ENCODE results near the gene COL4A4.
A peak's percentile ranks its signal among the peaks of the same experiment; 100 is the strongest.

Gene COL4A4

GRCh38 chr2:227033471-227034148 is 130.4 kb downstream of the COL4A4 start:
- ChIA-PET POLR2A (no interaction called here), CTCF (interaction anchor here (0.6 to 3.6 kb wide), 17 partner anchors 9 to 1952 kb away, joined by 3 to 23 read pairs (median 4); no protein-coding TSS in a partner anchor)
- no peak overlapping the region for H3K27ac ChIP-seq (ENCODE audit: extremely low read depth, low read depth, low read length)

GRCh38 chr2:227031379-227031778 is 132.6 kb downstream of the COL4A4 start:
- Histone ChIP-seq H3K4me3 (ENCODE audit: low read depth, low read length) (no peak overlapping the region), H3K27ac (ENCODE audit: extremely low read depth, low read depth, low read length) (no peak overlapping the region), H3K4me1 (ENCODE audit: control insufficient read depth, insufficient read depth, low read length) (no peaks in the 10 kb centered on the region), H3K9me3 (ENCODE audit: control insufficient read depth, insufficient read depth, low read depth, low read length) (no peaks in the 10 kb centered on the region), H3K36me3 (ENCODE audit: control insufficient read depth in 2 of 2, insufficient read depth in 1 of 2, low read length in 2 of 2) (no peaks in the 10 kb centered on the region)
- CTCF ChIA-PET: interaction anchor here (3.6 kb wide), 1 partner anchor 12 kb away, joined by 23 read pairs; no protein-coding TSS in a partner anchor
- POLR2A ChIA-PET: no interaction called here
- TF ChIP-seq ZNF561 (tag by site-specific recombination; IDR thresholded peaks at IDR 0.05; ENCODE audit: borderline replicate concordance) (no peak), ZBTB21 (tag by site-specific recombination; IDR thresholded peaks at IDR 0.05) (no peak), REST (tag by site-specific recombination; IDR thresholded peaks at IDR 0.05) (no peak), ZSCAN16 (tag by site-specific recombination; IDR thresholded peaks at IDR 0.05) (no peak), ZSCAN5A (tag by site-specific recombination; IDR thresholded peaks at IDR 0.05) (no peak), ZNF776 (tag by site-specific recombination; IDR thresholded peaks at IDR 0.05; ENCODE audit: borderline replicate concordance) (no peak), EGR2 (tag by site-specific recombination; IDR thresholded peaks at IDR 0.05; ENCODE audit: low read depth) (no peak)

More at GRCh38 chr2:227033471-227034148, 130.4 kb downstream of the COL4A4 start:
- Histone ChIP-seq H3K36me3 (ENCODE audit: control insufficient read depth in 2 of 2, insufficient read depth in 1 of 2, low read length in 2 of 2) (no peaks in the 10 kb centered on the region), H3K4me1 (ENCODE audit: control insufficient read depth, insufficient read depth, low read length) (no peaks in the 10 kb centered on the region), H3K9me3 (ENCODE audit: control insufficient read depth, insufficient read depth, low read depth, low read length) (no peaks in the 10 kb centered on the region), H3K4me3 (ENCODE audit: low read depth, low read length) (no peak overlapping the region)
- TF ChIP-seq CTCF (tag by site-specific recombination; IDR thresholded peaks at IDR 0.05) (peak; percentile 30; the same call in 1 of the 2 replicates), EGR2 (tag by site-specific recombination; IDR thresholded peaks at IDR 0.05; ENCODE audit: low read depth) (no peak), ZNF654 (tag by site-specific recombination; IDR thresholded peaks at IDR 0.05; ENCODE audit: low read depth) (0 out of 2 replicates have a peak, but pooled peaks have one; percentile 7), ZNF660 (tag by site-specific recombination; IDR thresholded peaks at IDR 0.05) (0 out of 2 replicates have a peak, but pooled peaks have one; percentile 34), ZNF426 (tag by site-specific recombination; IDR thresholded peaks at IDR 0.05) (no peak)

GRCh38 chr2:227030789-227031188 is 133.2 kb downstream of the COL4A4 start:
- ChIA-PET CTCF (interaction anchor here (0.5 kb wide), 1 partner anchor 1682 kb away, joined by 4 read pairs; no protein-coding TSS in a partner anchor), POLR2A (no interaction called here)
- H3K4me1 ChIP-seq (ENCODE audit: control insufficient read depth, insufficient read depth, low read length): no peaks in the 10 kb centered on the region
- no peaks in the 10 kb centered on the region for H3K36me3 ChIP-seq (ENCODE audit: control insufficient read depth in 2 of 2, insufficient read depth in 1 of 2, low read length in 2 of 2)
- TF ChIP-seq ZNF157 (tag by site-specific recombination; IDR thresholded peaks at IDR 0.05) (no peak), OSR2 (tag by site-specific recombination; IDR thresholded peaks at IDR 0.05) (no peak), ZNF366 (tag by site-specific recombination; conservative IDR thresholded peaks at IDR 0.05) (peak; percentile 91), ZNF292 (tag by site-specific recombination; IDR thresholded peaks at IDR 0.05; ENCODE audit: borderline replicate concordance, low read depth) (no peak)
- H3K27ac ChIP-seq (ENCODE audit: extremely low read depth, low read depth, low read length): no peak overlapping the region
- no peak overlapping the region for H3K4me3 ChIP-seq (ENCODE audit: low read depth, low read length)
- H3K9me3 ChIP-seq (ENCODE audit: control insufficient read depth, insufficient read depth, low read depth, low read length): no peaks in the 10 kb centered on the region

Measured in HEK293 (cell line).